Lung (tissue), 12 donors: ENCODE data around the gene GAPT. TPM values are rescaled to one million over a fixed set of nuclear protein-coding genes. Genes with fewer than 3 reads are reported as not detected.

Experiments
- ATAC-seq: fragments of 200-7000 bp; cut with Tn5 transposase; one replicate; pipeline ENCODE4 v1.9.1; 2020; ENCODE audit warnings: moderate number of reproducible peaks; ENCODE audit not compliant: insufficient read depth, low FRiP score
- DNase-seq, 3 donors: peaks; one replicate each; pipeline ENCODE4 v3.0.0-alpha.2; 2013 to 2017
- H3K27ac ChIP-seq, 2 donors: one replicate each; pipeline ENCODE4 v1.5.1; 2013; ENCODE audit warnings: mild to moderate bottlenecking in 2 of 2, moderate library complexity in 2 of 2, control low read depth in 1 of 2, inconsistent platforms in 1 of 2, low read depth in 1 of 2, low read length in 1 of 2
- H3K27me3 ChIP-seq, 3 donors: one replicate each; pipeline ENCODE4 v1.5.1; 2013; ENCODE audit warnings: low read length in 2 of 3; ENCODE audit not compliant: control insufficient read depth in 3 of 3, insufficient read depth in 3 of 3
- H3K36me3 ChIP-seq, 4 donors: one replicate each; pipeline ENCODE4 v1.5.1; 2013; ENCODE audit warnings: low read length in 4 of 4, mild to moderate bottlenecking in 1 of 4, moderate library complexity in 1 of 4; ENCODE audit not compliant: control insufficient read depth in 4 of 4, insufficient read depth in 4 of 4
- H3K4me1 ChIP-seq, 5 donors: one replicate each; pipeline ENCODE4 v1.5.1; 2013; ENCODE audit warnings: low read length in 5 of 5, mild to moderate bottlenecking in 2 of 5, moderate library complexity in 1 of 5; ENCODE audit not compliant: control insufficient read depth in 5 of 5, insufficient read depth in 5 of 5
- H3K4me3 ChIP-seq: one replicate; pipeline ENCODE4 v1.5.1; 2013; ENCODE audit warnings: mild to moderate bottlenecking, control low read depth, moderate library complexity
- H3K9ac ChIP-seq, 2 donors: one replicate each; pipeline ENCODE4 v1.5.1; 2013; ENCODE audit warnings: low read length in 2 of 2, control low read depth in 1 of 2; ENCODE audit not compliant: insufficient read depth in 1 of 2
- H3K9me3 ChIP-seq, 4 donors: one replicate each; pipeline ENCODE4 v1.5.1; 2013; ENCODE audit warnings: low read length in 3 of 4, mild to moderate bottlenecking in 1 of 4, moderate library complexity in 1 of 4; ENCODE audit not compliant: control insufficient read depth in 4 of 4, insufficient read depth in 3 of 4
- WGBS, 2 donors: extraction: QIAGEN DNeasy Blood & Tissue Kit; methylation state at CpG; one replicate each; pipeline ENCODE4 v1.1.7; 2013; 5-methylcytosine and 5-hydroxymethylcytosine counted together
- polyA plus RNA-seq, 2 donors: library from polyadenylated mRNA; stranded (reverse); fragments of 200-250 nt; gene quantifications; one replicate each; pipeline ENCODE4 v1.2.1, GENCODE V29; 2013
- total RNA-seq, 2 donors: library from RNA; depleted of rRNA in 1 of 2; stranded (reverse); fragments of >200 nt in 1 of 2; gene quantifications; one replicate each; pipeline ENCODE4 v1.2.1, GENCODE V29; 2014 to 2021
- TF ChIP-seq, protein P1 (sequence below): IDR thresholded peaks from 2 replicates; pipeline ENCODE4 v1.5.1; 2012; ENCODE audit warnings: mild to moderate bottlenecking; ENCODE audit errors: control extremely low read depth, extremely low read depth
- donor health status: control.
- donor health status: control.
- donor health status: Bipolar disorder and iron deficiency.
- donor health status: healthy.
- donor health status: DM: yes; HTN: yes; CAD: no.

Gene GAPT
- total and polyA plus RNA-seq, 4 donors = 4.0 to 20.5 (median 4.6) TPM

GRCh38 chr5:58490402-58491050 is 709 bp upstream of the GAPT start:
- DNase-seq = no peak
- Histone ChIP-seq H3K9me3 (no peaks in the 10 kb centered on the region), H3K27ac (no peak overlapping the region), H3K9ac (no peak overlapping the region), H3K4me1 (peaks cover 0 to 4% (median 0%) of the 10 kb centered on the region in 5 donors), H3K27me3 (no peaks in the 10 kb centered on the region), H3K36me3 (no peaks in the 10 kb centered on the region), H3K4me3 (no peak overlapping the region)
- ATAC-seq = no peak
- WGBS, 2 donors = 32 to 62% methylated on average over 4 of the region's 4 CpGs
- TF ChIP-seq, protein P1, sequence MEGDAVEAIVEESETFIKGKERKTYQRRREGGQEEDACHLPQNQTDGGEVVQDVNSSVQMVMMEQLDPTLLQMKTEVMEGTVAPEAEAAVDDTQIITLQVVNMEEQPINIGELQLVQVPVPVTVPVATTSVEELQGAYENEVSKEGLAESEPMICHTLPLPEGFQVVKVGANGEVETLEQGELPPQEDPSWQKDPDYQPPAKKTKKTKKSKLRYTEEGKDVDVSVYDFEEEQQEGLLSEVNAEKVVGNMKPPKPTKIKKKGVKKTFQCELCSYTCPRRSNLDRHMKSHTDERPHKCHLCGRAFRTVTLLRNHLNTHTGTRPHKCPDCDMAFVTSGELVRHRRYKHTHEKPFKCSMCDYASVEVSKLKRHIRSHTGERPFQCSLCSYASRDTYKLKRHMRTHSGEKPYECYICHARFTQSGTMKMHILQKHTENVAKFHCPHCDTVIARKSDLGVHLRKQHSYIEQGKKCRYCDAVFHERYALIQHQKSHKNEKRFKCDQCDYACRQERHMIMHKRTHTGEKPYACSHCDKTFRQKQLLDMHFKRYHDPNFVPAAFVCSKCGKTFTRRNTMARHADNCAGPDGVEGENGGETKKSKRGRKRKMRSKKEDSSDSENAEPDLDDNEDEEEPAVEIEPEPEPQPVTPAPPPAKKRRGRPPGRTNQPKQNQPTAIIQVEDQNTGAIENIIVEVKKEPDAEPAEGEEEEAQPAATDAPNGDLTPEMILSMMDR = no peak

- peaks cover 0 to 4% (median 0%) of the 10 kb centered on the region in 5 donors for H3K4me1 ChIP-seq
- H3K9ac ChIP-seq = no peak overlapping the region
- ATAC-seq (no peak), DNase-seq (no peak)
- no peaks in the 10 kb centered on the region for H3K36me3 ChIP-seq
- TF ChIP-seq, protein P1 = no peak
- H3K27ac ChIP-seq = no peak overlapping the region
- H3K9me3 ChIP-seq = no peaks in the 10 kb centered on the region
- no peak overlapping the region for H3K4me3 ChIP-seq
- H3K27me3 ChIP-seq = no peaks in the 10 kb centered on the region
These were observed 1.9 kb downstream of the GAPT start for GRCh38 chr5:58493141-58493540.

- no peaks in the 10 kb centered on the region for H3K27me3 ChIP-seq
- H3K27ac ChIP-seq = no peak overlapping the region
- H3K9ac ChIP-seq = no peak overlapping the region
- no peak for DNase-seq
- H3K36me3 ChIP-seq = no peaks in the 10 kb centered on the region
- no peaks in the 10 kb centered on the region for H3K9me3 ChIP-seq
- peaks cover 0 to 13% (median 5%) of the 10 kb centered on the region in 5 donors for H3K4me1 ChIP-seq
- TF ChIP-seq, protein P1 = no peak
- no peak for ATAC-seq
- 82 to 95% methylated on average over 3 of the region's 3 CpGs for WGBS, 2 donors
- no peak overlapping the region for H3K4me3 ChIP-seq
These were observed 5.3 kb downstream of the GAPT start for GRCh38 chr5:58496488-58496887.

DNA sequence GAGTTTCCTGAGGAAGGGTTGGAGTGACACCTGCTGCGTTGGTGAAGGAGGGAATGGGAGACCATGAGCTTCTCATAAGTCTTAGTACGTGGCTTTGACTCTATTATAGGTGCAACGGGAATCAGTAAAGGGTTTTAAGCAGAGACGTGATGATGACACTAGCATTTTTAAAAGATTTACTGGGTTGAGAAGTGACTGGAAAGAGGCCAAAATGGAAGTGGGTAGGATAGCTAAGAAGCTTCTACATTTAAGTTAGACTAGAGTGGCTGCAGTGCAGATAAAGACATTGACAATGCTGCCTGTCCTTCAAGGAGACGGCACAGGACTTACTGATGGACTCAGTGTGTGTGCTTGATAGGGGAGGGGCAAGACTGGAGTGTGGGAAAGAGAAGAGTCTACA is 6.2 kb downstream of the GAPT start:
- H3K27ac ChIP-seq = no peak overlapping the region
- 60 to 62% methylated on average over 5 of the region's 5 CpGs for WGBS, 2 donors
- peaks cover 0 to 13% (median 5%) of the 10 kb centered on the region in 5 donors for H3K4me1 ChIP-seq
- no peak overlapping the region for H3K9ac ChIP-seq
- no peaks in the 10 kb centered on the region for H3K36me3 ChIP-seq
- no peaks in the 10 kb centered on the region for H3K9me3 ChIP-seq
- ATAC-seq = no peak
- no peak for DNase-seq
- TF ChIP-seq, protein P1 = no peak
- H3K27me3 ChIP-seq = no peaks in the 10 kb centered on the region
- no peak overlapping the region for H3K4me3 ChIP-seq
